Breast epithelium (tissue), 3 donors: ENCODE results near the gene PSMG4.

Experiments
- POLR2AphosphoS5 ChIP-seq, 3 donors: sonication (generic); formaldehyde crosslinking; IDR thresholded peaks; one replicate each; pipeline ENCODE4 v1.6.1; 2017; ENCODE audit warnings: antibody characterized with exemption in 3 of 3
- TF ChIP-seq, protein P1 (sequence below), 3 donors: fragments of 450-650 bp; IDR thresholded peaks; one replicate each; pipeline ENCODE4 v1.5.1; 2016 to 2017; ENCODE audit warnings: antibody characterized with exemption in 3 of 3, mild to moderate bottlenecking in 3 of 3, moderate library complexity in 3 of 3

GRCh38 chr6:3311826-3312225 is 53.1 kb downstream of the PSMG4 start:
- TF ChIP-seq, protein P1, sequence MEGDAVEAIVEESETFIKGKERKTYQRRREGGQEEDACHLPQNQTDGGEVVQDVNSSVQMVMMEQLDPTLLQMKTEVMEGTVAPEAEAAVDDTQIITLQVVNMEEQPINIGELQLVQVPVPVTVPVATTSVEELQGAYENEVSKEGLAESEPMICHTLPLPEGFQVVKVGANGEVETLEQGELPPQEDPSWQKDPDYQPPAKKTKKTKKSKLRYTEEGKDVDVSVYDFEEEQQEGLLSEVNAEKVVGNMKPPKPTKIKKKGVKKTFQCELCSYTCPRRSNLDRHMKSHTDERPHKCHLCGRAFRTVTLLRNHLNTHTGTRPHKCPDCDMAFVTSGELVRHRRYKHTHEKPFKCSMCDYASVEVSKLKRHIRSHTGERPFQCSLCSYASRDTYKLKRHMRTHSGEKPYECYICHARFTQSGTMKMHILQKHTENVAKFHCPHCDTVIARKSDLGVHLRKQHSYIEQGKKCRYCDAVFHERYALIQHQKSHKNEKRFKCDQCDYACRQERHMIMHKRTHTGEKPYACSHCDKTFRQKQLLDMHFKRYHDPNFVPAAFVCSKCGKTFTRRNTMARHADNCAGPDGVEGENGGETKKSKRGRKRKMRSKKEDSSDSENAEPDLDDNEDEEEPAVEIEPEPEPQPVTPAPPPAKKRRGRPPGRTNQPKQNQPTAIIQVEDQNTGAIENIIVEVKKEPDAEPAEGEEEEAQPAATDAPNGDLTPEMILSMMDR (IDR thresholded peaks at IDR 0.05): no peak
- TF ChIP-seq POLR2AphosphoS5 (IDR thresholded peaks at IDR 0.05): no peak
